ENCODE results near the gene ATF7. TPM values are rescaled to one million over a fixed set of nuclear protein-coding genes. Genes with fewer than 3 reads are reported as not detected.
A peak's percentile ranks its signal among the peaks of the same experiment; 100 is the strongest.
"Not testable (repeated sequence)": the region's sequence is repeated elsewhere in the genome, so short reads cannot be mapped to it uniquely, and the experiment has no call there.

Gene ATF7
- total RNA-seq, 2 donors from 2014 or later = 25.0 to 30.1 TPM

DNA sequence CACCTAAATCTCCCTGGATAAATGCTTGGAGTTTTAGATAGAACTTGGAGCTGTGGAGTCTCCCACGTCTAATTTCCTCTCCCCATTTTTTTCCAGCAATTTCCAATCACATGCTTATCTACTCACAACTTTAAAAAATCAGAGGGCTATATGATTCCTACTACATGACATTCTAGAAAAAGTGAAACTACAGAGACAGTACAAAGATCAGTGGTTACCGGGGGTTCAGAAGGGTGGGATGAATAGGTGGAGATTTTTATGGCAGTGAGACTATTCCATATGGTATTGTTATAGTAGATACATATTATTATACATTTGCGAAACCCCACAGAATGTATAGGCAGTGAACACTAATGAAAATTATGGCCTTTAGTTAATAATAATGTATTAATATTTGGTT, 35.5 kb downstream of the ATF7 start:
- H3K9me3 Mint-ChIP-seq = no peaks in the 10 kb centered on the region
- DNase-seq (ENCODE audit: low spot score in 2 of 2) (no peak), ATAC-seq (no peak)
- H3K36me3 Mint-ChIP-seq = no peaks in the 10 kb centered on the region
- no peak overlapping the region for H3K27ac Mint-ChIP-seq

DNA sequence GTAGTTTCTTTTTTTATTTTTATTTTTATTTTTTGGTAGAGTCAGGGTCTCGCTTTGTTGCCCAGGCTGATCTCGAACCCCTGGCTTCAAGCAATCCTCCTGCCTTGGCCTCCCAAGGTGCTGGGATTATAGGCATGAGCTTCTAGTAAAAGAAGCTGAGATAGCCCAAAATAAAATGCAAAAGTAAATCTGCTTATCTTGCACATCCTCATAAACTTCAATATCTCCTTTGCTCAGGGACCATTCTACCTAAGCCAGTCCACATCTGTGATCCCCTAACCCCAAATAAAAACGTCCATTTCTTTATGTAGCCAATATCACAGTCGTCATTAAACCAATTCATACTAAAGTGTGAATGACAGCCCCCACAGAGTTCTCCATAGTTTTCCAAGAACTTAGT, 36.3 kb downstream of the ATF7 start:
- ATAC-seq (no peak), DNase-seq (ENCODE audit: low spot score in 2 of 2) (no peak)
- no peaks in the 10 kb centered on the region for H3K9me3 Mint-ChIP-seq
- H3K27ac Mint-ChIP-seq = no peak overlapping the region
- H3K36me3 Mint-ChIP-seq = no peaks in the 10 kb centered on the region

DNA sequence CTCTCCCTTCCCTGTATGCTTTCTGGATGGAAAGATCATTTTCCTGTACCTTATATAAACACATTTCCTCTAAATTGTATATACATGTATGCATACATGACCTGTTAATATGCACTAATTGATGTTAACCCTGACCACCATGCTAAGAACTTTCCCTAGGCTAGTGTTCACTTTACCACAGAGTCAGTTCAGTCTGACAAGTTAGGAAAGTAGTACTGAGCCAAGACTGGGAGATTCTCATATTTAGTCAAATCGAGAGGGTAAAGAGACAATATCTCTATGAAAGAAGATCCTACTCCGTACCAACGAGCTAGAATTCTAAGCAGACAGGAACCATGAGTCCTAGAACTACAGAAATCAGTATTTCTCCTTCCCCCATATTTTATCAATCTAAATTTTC, 36.8 kb downstream of the ATF7 start:
- Mint-ChIP-seq H3K36me3 (no peaks in the 10 kb centered on the region), H3K9me3 (no peaks in the 10 kb centered on the region), H3K27ac (no peak overlapping the region)
- DNase-seq (ENCODE audit: low spot score in 2 of 2) (no peak), ATAC-seq (peak; percentile 22 to 65)

DNA sequence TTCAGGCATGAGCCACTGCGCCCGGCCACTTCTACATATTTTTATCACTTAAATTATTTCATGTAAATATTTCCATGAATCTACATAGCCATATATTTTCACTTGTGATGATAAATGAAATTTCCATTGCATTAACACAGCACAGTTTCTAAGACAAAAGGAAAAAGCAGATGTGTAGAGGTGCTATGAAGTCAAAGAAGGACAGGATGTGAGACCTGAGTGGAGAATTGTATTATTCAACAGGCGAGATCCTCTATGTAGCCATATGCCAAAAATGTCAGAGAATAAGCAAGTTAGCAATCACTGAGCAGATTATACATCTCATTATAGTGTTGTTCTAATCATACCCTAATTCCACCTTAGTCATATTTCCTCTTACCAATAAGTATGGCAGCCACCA, 38.1 kb downstream of the ATF7 start:
- peak overlapping the region in 1 of 2 donors; percentile 5 for H3K27ac Mint-ChIP-seq
- no peaks in the 10 kb centered on the region for H3K9me3 Mint-ChIP-seq
- ATAC-seq (peak; percentile 33 to 59), DNase-seq (ENCODE audit: low spot score in 2 of 2) (no peak)
- no peaks in the 10 kb centered on the region for H3K36me3 Mint-ChIP-seq

DNA sequence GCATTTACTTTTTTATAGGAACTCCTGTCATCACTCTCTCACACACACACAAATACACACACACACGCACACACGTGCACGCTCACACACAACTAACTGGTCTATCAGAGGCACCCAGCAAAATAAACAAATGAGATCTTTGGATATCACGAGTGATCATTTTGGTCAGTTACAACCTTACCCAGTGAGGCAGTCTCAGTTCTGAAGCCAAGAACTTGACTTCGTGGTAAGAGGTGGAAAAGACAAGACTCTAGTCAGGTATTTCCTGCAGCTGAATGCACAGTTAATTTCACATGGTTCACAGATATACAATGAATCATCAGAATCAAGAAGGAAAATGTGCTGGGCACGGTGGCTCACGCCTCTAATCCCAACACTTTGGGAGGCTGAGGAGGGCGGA, 39.4 kb downstream of the ATF7 start:
- Mint-ChIP-seq H3K36me3 (no peaks in the 10 kb centered on the region), H3K27ac (peak overlapping the region in 1 of 2 donors; percentile 12), H3K9me3 (no peaks in the 10 kb centered on the region)
- ATAC-seq (peak in 1 of 2 donors; percentile 61), DNase-seq (ENCODE audit: low spot score in 2 of 2) (no peak)

DNA sequence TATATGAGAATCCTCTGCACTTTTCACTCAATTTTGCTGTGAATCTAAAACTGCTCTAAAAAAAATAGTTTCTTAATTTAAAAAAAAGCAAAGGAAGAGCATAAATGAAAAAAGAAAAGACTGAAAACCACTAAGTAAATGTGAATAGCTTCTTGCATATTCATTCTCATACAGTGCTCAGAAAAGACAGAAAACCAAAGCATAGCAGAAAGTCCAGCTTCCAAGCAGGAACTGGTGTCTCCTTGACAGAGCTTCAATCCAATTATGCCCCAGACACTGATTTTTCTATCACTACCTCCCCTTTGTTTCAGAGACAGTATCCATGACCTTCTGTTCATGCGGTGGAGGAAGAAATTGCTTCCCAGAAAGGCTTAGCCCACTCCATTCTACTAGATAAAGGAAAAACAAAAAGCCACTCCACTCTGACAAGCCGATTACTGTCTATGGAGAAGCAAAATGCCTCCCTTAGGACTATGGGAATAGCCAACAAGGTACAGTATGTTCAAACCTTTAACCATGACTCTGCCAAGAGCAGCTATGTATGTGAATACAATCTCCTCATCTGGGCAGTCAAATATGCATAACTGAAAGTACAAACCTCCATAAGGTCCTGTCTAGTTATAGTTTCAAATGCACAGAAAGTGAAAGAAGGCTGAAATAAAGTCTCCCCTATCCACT, 40.6 kb downstream of the ATF7 start:
- DNase-seq (ENCODE audit: low spot score in 2 of 2) (no peak), ATAC-seq (no peak)
- Mint-ChIP-seq H3K9me3 (no peaks in the 10 kb centered on the region), H3K36me3 (no peaks in the 10 kb centered on the region), H3K27ac (no peak overlapping the region)

DNA sequence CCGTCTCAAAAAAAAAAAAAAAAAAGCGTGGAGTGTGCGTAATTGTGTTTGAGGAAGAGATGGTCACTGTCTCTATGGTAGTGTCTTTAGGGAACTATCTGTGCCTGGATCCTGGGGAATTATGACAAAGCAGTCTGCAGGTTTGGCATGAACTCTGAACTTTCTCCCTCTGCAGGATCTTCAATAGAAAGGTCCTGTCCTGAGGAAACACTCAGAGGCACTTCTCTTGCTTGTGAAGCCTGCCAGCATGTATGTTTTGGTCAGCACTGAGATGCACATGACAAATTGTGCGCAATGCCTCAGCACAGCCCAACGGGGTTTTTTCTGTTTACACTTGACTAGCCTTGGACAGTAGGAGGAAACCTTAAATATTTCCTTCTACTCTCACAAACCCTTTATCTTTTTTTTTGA, 46.6 kb downstream of the ATF7 start:
- no peak overlapping the region for H3K27ac Mint-ChIP-seq
- no peak for ATAC-seq
- no peaks in the 10 kb centered on the region for H3K36me3 Mint-ChIP-seq
- DNase-seq (ENCODE audit: low spot score in 2 of 2) = no peak
- no peaks in the 10 kb centered on the region for H3K9me3 Mint-ChIP-seq

DNA sequence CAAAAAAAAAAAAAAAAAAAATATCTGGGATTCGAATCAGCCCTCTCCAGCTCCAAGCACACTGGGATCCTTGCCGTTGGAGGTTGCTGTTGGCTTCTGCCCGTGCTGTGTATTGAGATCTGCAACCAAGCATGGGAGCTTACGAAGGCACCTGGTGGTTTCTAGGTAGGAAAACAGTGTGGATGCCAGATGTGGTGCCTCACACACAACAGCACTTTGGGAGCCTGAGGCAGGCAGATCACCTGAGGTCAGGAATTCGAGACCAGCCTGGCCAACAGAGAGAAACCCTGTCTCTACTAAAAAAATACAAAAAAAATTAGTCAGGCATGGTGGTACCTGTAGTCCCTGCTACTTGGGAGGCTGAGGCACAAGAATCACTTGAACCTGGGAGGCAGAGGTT, 47.4 kb downstream of the ATF7 start:
- no peaks in the 10 kb centered on the region for H3K9me3 Mint-ChIP-seq
- no peak for ATAC-seq
- no peaks in the 10 kb centered on the region for H3K36me3 Mint-ChIP-seq
- no peak for DNase-seq (ENCODE audit: low spot score in 2 of 2)
- no peak overlapping the region for H3K27ac Mint-ChIP-seq

DNA sequence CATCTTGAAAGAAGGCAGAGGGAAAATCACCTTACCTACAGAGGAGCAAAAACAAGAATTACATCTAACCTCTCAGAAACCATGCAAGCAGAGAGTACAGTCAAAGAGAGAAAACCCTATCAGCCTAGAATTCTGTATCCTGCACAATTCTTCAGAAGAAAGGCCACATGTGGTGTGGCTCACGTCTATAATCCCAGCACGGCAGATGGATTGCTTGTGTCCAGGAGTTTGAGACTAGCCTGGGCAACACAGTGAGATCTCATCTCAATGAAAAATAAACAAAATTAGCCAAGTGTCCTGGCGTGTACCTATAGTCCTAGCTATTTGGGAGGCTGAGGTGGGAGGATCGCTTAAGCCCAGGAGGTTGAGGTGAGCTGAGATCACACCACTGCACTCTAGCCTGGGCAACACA, 48.2 kb downstream of the ATF7 start:
- DNase-seq (ENCODE audit: low spot score in 2 of 2) (no peak), ATAC-seq (peak; percentile 90 to 94)
- peak overlapping the region in 1 of 2 donors; percentile 13 for H3K27ac Mint-ChIP-seq
- H3K36me3 Mint-ChIP-seq = no peaks in the 10 kb centered on the region
- H3K9me3 Mint-ChIP-seq = no peaks in the 10 kb centered on the region

DNA sequence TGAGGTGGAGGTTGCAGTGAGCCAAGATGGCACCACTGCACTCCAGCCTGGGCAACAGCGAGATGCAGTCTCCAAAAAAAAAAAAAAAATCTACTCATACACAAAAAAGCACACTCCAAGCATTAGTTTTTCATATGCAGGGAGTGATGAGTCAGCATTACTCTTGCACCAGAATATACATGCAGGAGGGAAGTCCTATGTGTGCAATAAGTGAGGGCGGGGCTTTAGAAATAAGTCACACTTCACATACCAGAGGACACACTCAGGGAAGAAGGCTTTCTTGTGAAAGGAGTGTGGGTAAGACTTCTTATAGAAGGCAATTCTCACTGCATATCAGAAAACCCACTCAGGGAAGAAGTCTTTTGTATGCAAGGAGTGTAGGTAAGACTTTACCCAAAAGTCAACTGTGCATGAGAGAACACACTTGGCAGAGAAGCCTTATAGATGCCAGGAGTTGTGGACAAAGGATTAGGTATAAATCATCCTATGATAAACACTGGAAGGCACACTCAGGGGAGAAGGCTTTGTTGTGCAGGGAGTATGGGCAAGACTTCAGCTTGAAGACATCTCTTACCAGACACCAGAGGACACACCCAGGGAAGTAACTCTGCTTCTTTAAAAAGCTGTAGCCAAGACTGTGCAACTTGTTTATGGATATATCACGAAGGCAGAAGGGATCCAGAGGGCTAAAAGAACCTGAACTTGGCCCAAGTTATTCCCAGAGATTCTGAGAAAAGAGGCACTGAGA, 50.5 kb downstream of the ATF7 start:
- Mint-ChIP-seq H3K36me3 (peaks cover 0 to 10% of the 10 kb centered on the region in 2 donors), H3K9me3 (no peaks in the 10 kb centered on the region), H3K27ac (no peak overlapping the region)
- ATAC-seq (peak in 1 of 2 donors; percentile 72), DNase-seq (ENCODE audit: low spot score in 2 of 2) (no peak)

DNA sequence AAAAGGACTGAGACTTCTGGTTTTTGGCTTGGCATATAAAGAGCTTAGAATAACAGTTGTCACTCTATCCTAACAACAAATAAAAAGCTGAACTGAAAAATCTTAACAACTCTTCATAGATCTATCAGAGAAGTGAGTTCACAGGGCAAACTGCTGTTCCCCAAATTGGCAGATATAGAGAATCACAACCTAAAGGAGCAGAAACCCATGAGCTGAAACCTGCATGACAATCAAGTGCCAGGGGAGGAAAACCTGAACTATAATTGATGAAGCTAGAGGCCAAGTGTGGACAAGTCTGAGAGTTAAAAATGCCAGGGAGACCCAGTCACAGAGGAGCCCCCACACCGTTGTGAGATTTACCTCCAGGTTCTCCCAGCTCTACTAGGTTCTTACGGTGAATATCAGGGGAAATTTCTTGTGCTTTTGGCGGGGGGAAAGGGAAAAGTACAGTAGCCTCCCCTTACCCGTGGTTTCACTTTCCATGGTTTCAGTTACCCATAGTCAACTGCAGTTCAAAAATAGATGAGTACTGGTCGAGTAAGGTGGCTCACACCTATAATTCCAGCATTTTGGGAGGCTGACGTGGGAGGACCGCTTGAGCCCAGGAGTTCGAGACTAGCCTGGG, 53.9 kb downstream of the ATF7 start:
- no peak for DNase-seq (ENCODE audit: low spot score in 2 of 2)
- no peak overlapping the region for H3K27ac Mint-ChIP-seq
- H3K36me3 Mint-ChIP-seq = peaks cover 0 to 12% of the 10 kb centered on the region in 2 donors
- ATAC-seq = peak in 1 of 2 donors; percentile 59
- no peaks in the 10 kb centered on the region for H3K9me3 Mint-ChIP-seq

DNA sequence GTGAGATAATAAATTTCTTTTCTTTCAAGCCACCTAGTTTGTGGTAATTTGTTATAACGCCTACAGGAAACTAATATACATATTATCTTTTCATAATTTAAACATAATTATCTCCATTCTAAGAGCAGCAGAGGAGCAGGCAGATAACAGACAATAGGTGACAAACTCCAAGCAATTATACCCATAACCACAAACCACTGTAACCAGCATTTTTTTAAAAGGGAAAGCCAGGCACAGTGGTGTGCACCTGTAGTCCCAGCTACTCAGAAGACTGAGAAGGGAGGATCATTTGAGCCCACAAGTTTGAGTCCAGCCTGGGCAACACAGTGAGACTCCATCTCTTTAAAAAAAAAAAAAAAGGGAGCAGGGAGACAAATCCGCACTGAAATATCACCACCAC, 54.9 kb downstream of the ATF7 start:
- Mint-ChIP-seq H3K9me3 (no peaks in the 10 kb centered on the region), H3K36me3 (peaks cover 0 to 12% of the 10 kb centered on the region in 2 donors), H3K27ac (no peak overlapping the region)
- ATAC-seq = no peak
- no peak for DNase-seq (ENCODE audit: low spot score in 2 of 2)

DNA sequence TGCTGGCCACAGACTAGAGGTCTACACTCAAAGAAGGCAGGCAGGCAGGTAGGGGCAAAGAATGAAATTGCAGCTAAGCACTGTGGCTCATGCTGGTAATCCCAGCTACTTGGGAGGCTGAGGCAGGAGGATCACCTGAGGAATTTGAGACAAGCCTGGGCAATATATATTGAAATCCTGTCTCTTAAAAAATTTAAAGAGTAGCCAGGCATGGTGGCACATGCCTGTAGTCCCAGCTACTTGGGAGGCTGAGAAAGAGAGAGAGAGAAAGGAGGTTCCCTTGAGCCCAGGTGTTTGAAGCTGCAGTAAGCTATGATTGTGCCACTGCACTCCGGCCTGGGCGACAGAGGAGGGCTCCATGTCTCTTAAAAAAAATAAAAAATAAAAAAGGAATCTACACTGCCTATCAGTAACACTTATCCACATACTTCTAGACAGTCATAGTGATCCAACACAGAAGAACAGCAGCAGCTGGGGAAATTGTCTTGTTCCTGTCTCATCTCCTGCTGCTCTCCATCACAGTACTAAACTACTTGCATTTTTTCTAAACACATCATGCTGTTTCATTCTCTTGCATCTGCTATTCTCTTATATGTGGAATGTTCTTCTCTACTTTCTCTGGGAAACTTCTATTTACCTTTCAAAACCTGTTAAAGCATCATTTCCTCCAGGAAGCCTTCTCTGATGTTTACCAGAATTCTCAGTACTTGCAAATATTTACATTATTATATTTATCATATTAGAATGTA, 57.2 kb downstream of the ATF7 start:
- H3K9me3 Mint-ChIP-seq = peaks cover 0 to 6% of the 10 kb centered on the region in 2 donors
- peaks cover 0 to 30% of the 10 kb centered on the region in 2 donors for H3K36me3 Mint-ChIP-seq
- H3K27ac Mint-ChIP-seq = no peak overlapping the region
- ATAC-seq (peak in 1 of 2 donors; percentile 28), DNase-seq (ENCODE audit: low spot score in 2 of 2) (no peak)

DNA sequence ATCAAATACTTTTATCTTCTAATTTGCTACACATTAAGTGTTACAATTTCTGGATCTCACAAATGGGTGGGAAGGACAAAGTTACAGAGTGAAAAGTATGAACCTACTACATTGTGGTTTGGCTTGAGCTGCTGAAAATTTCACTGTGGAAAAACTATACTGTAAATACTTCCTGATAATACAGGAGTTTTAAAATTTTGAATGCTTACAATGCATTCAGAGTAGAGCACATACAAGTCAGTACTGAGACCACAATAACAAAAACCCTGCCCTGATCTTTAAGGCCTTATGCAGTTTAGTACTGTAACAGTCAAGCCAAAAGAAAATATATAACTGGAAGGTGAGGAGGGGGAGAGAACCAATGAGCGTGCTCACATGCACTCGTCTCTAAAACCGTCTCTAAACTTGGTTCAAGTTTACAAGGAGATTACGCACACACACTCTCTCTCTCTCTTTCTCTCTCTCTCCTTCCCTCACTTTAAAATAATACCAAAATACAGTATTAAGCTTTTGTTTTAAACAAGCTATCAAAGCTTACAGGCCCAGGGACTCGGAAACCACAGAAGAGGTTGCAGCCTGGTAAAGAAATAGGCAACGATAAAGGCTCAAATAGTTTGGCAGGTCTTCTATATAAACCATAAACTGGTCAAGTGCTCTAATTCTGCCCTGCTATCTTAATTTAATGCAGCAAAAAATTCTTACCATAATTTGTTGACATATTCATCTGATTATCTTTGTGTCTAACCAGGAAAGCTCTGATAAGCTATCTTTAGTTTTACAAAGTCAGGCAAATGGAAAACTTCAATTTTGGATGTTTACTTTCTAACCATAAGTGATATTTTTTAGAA, 58.0 kb downstream of the ATF7 start:
- peaks cover 0 to 6% of the 10 kb centered on the region in 2 donors for H3K9me3 Mint-ChIP-seq
- peaks cover 0 to 30% of the 10 kb centered on the region in 2 donors for H3K36me3 Mint-ChIP-seq
- H3K27ac Mint-ChIP-seq = no peak overlapping the region
- no peak for DNase-seq (ENCODE audit: low spot score in 2 of 2)
- ATAC-seq = peak in 1 of 2 donors; percentile 41

DNA sequence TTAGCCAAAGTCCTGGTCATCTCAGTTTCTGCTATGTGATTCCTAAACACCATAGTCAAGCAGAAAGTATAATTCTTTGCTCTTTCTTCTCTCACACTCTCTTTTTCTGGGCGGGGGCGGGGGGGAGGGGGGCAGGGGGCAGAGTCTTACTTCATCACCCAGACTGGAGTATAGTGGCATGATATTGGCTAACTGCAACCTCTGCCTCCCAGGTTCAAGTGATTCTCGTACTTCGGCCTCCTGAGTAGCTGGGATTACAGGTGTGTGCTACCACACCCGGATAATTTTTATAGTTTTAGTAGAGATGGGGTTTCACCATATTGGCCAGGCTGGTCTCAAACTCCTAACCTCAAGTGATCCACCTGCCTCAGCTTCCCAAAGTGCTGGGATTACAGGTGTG, 60.8 kb downstream of the ATF7 start:
- not testable (repeated sequence) for H3K9me3 Mint-ChIP-seq; ATAC-seq; H3K27ac Mint-ChIP-seq; DNase-seq (ENCODE audit: low spot score in 2 of 2)
- peaks cover 0 to 24% of the 10 kb centered on the region in 2 donors for H3K36me3 Mint-ChIP-seq

DNA sequence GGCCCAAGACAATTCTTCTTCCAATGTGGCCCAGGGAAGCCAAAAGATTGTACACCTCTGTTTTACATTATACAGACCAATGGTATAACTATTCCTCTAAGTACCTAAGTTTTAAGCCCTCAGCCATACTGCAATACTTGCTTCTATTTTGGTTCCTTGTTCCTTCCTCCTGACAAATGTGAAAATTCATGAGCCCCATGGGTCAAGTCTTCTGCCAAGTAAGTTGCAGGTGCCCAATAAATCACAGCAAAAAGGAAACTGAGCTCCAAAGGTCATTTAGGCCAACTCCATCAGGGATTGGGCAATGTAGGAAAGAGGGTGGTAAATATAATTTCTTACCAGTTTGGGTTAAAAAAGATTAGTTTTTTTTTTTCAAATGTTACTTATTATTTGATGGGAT, 61.2 kb downstream of the ATF7 start:
- DNase-seq (ENCODE audit: low spot score in 2 of 2) (no peak), ATAC-seq (no peak)
- Mint-ChIP-seq H3K27ac (no peak overlapping the region), H3K36me3 (peaks cover 0 to 26% of the 10 kb centered on the region in 2 donors), H3K9me3 (peaks cover 0 to 6% of the 10 kb centered on the region in 2 donors)

All from activated naive CD4-positive, alpha-beta T cell treated with anti-CD3 and anti-CD28 coated beads, Interleukin-2, amount 50 U/mL, for 72 hours (primary cell).